SJSA1 (cell line): Measurements from ENCODE around the gene FCN1. TPM values are rescaled to one million over a fixed set of nuclear protein-coding genes. Genes with fewer than 3 reads are reported as not detected.

Source experiments
- DNase-seq, 2 experiments: peaks; one replicate each; pipeline ENCODE4 v3.0.0-alpha.2; 2015 to 2020; ENCODE audit warnings: low spot score in 2 of 2, low read depth in 1 of 2
- H3K27ac ChIP-seq: fragments of 250-450 bp; sonication (Bioruptor Pico); 2 replicates; pipeline ENCODE4 v1.5.1; 2020; ENCODE audit warnings: mild to moderate bottlenecking, moderate library complexity
- H3K27me3 ChIP-seq: fragments of 250-450 bp; sonication (Bioruptor Pico); replicated peaks from 2 replicates; pipeline ENCODE4 v1.5.1; 2020; ENCODE audit warnings: mild to moderate bottlenecking, moderate library complexity
- H3K36me3 ChIP-seq: fragments of 250-450 bp; sonication (Bioruptor Pico); 2 replicates; pipeline ENCODE4 v1.5.1; 2020; ENCODE audit warnings: mild to moderate bottlenecking
- H3K4me1 ChIP-seq: fragments of 250-450 bp; sonication (Bioruptor Pico); replicated peaks from 2 replicates; pipeline ENCODE4 v1.6.1; 2021; ENCODE audit warnings: mild to moderate bottlenecking
- H3K4me3 ChIP-seq: fragments of 250-450 bp; sonication (Bioruptor Pico); 2 replicates; pipeline ENCODE4 v1.5.1; 2020; ENCODE audit warnings: mild to moderate bottlenecking
- H3K9me3 ChIP-seq: fragments of 250-450 bp; sonication (Bioruptor Pico); replicated peaks from 2 replicates; pipeline ENCODE4 v1.5.1; 2020; ENCODE audit warnings: mild to moderate bottlenecking
- total RNA-seq: library from RNA; depleted of rRNA; stranded (reverse); fragments of >200 nt; shearing (Covaris generic); gene quantifications from 2 replicates; pipeline ENCODE4 v1.2.3, GENCODE V29; 2014

Gene FCN1
- total RNA-seq, 1 experiment from 2014 or later = not detected

- Histone ChIP-seq H3K36me3 (no peaks in the 10 kb centered on the region), H3K4me3 (no peak overlapping the region), H3K4me1 (no peaks in the 10 kb centered on the region), H3K27ac (no peak overlapping the region), H3K27me3 (peaks cover 25% of the 10 kb centered on the region), H3K9me3 (no peaks in the 10 kb centered on the region)
- peak in 1 of 2 experiments; percentile 29 for DNase-seq
Observed at GRCh38 chr9:134908524-134909309, 9.0 kb downstream of the FCN1 start.

GRCh38 chr9:134902936-134903335 lies 14.8 kb downstream of the FCN1 start:
- H3K4me1 ChIP-seq = no peaks in the 10 kb centered on the region
- H3K9me3 ChIP-seq = no peaks in the 10 kb centered on the region
- no peak overlapping the region for H3K4me3 ChIP-seq
- H3K27me3 ChIP-seq = peaks cover 27% of the 10 kb centered on the region
- DNase-seq = no peak
- no peak overlapping the region for H3K27ac ChIP-seq
- H3K36me3 ChIP-seq = no peaks in the 10 kb centered on the region

- Histone ChIP-seq H3K4me1 (peaks cover 21% of the 10 kb centered on the region), H3K9me3 (no peaks in the 10 kb centered on the region), H3K27ac (no peak overlapping the region), H3K36me3 (no peaks in the 10 kb centered on the region), H3K27me3 (peaks cover 11% of the 10 kb centered on the region), H3K4me3 (no peak overlapping the region)
- no peak for DNase-seq
Observed at GRCh38 chr9:134899818-134900217, 17.9 kb downstream of the FCN1 start.

GRCh38 chr9:134899168-134899567 lies 18.5 kb downstream of the FCN1 start:
- no peak for DNase-seq
- H3K27me3 ChIP-seq = peaks cover 10% of the 10 kb centered on the region
- no peak overlapping the region for H3K4me3 ChIP-seq
- no peaks in the 10 kb centered on the region for H3K9me3 ChIP-seq
- H3K27ac ChIP-seq = no peak overlapping the region
- no peaks in the 10 kb centered on the region for H3K36me3 ChIP-seq
- peaks cover 22% of the 10 kb centered on the region for H3K4me1 ChIP-seq

- H3K4me1 ChIP-seq = peaks cover 22% of the 10 kb centered on the region
- DNase-seq = no peak
- no peaks in the 10 kb centered on the region for H3K36me3 ChIP-seq
- H3K9me3 ChIP-seq = no peaks in the 10 kb centered on the region
- no peak overlapping the region for H3K27ac ChIP-seq
- H3K4me3 ChIP-seq = no peak overlapping the region
- H3K27me3 ChIP-seq = 0 out of 2 replicates have a peak, but pooled peaks cover 3% of the 10 kb centered on the region
Observed at GRCh38 chr9:134898319-134898718, 19.4 kb downstream of the FCN1 start.

GRCh38 chr9:134897584-134898170 lies 20.0 kb downstream of the FCN1 start:
- H3K36me3 ChIP-seq = no peaks in the 10 kb centered on the region
- no peak overlapping the region for H3K4me3 ChIP-seq
- DNase-seq = no peak
- peaks cover 22% of the 10 kb centered on the region for H3K4me1 ChIP-seq
- no peaks in the 10 kb centered on the region for H3K9me3 ChIP-seq
- no peak overlapping the region for H3K27ac ChIP-seq
- 0 out of 2 replicates have a peak, but pooled peaks cover 3% of the 10 kb centered on the region for H3K27me3 ChIP-seq

- Histone ChIP-seq H3K27me3 (0 out of 2 replicates have a peak, but pooled peaks cover 3% of the 10 kb centered on the region), H3K4me3 (no peak overlapping the region), H3K36me3 (no peaks in the 10 kb centered on the region), H3K9me3 (no peaks in the 10 kb centered on the region), H3K4me1 (peaks cover 22% of the 10 kb centered on the region), H3K27ac (peak overlapping the region; percentile 62; the same call in 1 of the 2 replicates)
- no peak for DNase-seq
Observed at GRCh38 chr9:134896834-134897583, 20.7 kb downstream of the FCN1 start.

- H3K27me3 ChIP-seq = 0 out of 2 replicates have a peak, but pooled peaks cover 3% of the 10 kb centered on the region
- H3K9me3 ChIP-seq = no peaks in the 10 kb centered on the region
- no peak overlapping the region for H3K4me3 ChIP-seq
- peaks cover 22% of the 10 kb centered on the region for H3K4me1 ChIP-seq
- peak overlapping the region; percentile 62 for H3K27ac ChIP-seq
- no peaks in the 10 kb centered on the region for H3K36me3 ChIP-seq
- DNase-seq = peak; percentile 85 to 88
Observed at GRCh38 chr9:134895908-134896833, 21.5 kb downstream of the FCN1 start.

GRCh38 chr9:134895567-134895907 lies 22.2 kb downstream of the FCN1 start:
- Histone ChIP-seq H3K9me3 (no peaks in the 10 kb centered on the region), H3K27me3 (0 out of 2 replicates have a peak, but pooled peaks cover 3% of the 10 kb centered on the region), H3K4me1 (peaks cover 22% of the 10 kb centered on the region), H3K36me3 (no peaks in the 10 kb centered on the region), H3K4me3 (no peak overlapping the region), H3K27ac (peak overlapping the region; percentile 62; the same call in 1 of the 2 replicates)
- no peak for DNase-seq

GRCh38 chr9:134895097-134895496 lies 22.6 kb downstream of the FCN1 start:
- no peaks in the 10 kb centered on the region for H3K9me3 ChIP-seq
- 0 out of 2 replicates have a peak, but pooled peaks cover 3% of the 10 kb centered on the region for H3K27me3 ChIP-seq
- DNase-seq = peak; percentile 31 to 36
- H3K36me3 ChIP-seq = no peaks in the 10 kb centered on the region
- H3K27ac ChIP-seq = no peak overlapping the region
- H3K4me3 ChIP-seq = no peak overlapping the region
- H3K4me1 ChIP-seq = peaks cover 22% of the 10 kb centered on the region

GRCh38 chr9:134894136-134894860 lies 23.4 kb downstream of the FCN1 start:
- peak in 1 of 2 experiments; percentile 31 for DNase-seq
- Histone ChIP-seq H3K9me3 (no peaks in the 10 kb centered on the region), H3K4me1 (peaks cover 22% of the 10 kb centered on the region), H3K4me3 (no peak overlapping the region), H3K27me3 (0 out of 2 replicates have a peak, but pooled peaks cover 3% of the 10 kb centered on the region), H3K27ac (no peak overlapping the region), H3K36me3 (no peaks in the 10 kb centered on the region)

- H3K9me3 ChIP-seq = no peaks in the 10 kb centered on the region
- no peaks in the 10 kb centered on the region for H3K27me3 ChIP-seq
- H3K36me3 ChIP-seq = no peaks in the 10 kb centered on the region
- no peak overlapping the region for H3K27ac ChIP-seq
- H3K4me3 ChIP-seq = no peak overlapping the region
- H3K4me1 ChIP-seq = peaks cover 22% of the 10 kb centered on the region
- DNase-seq = no peak
Observed at GRCh38 chr9:134892820-134893420, 24.8 kb downstream of the FCN1 start.
